Mammary epithelial cell (primary cell): Measurements from ENCODE around the gene CFAP20DC.

Experiments
- EZH2 ChIP-seq: IDR thresholded peaks from 2 replicates; pipeline ENCODE4 v1.6.1; 2012; ENCODE audit warnings: low read length, inconsistent platforms, borderline replicate concordance
- TF ChIP-seq, protein P1 (sequence below), 2 donors: IDR thresholded peaks in 1 of 2; conservative IDR thresholded peaks in 1 of 2; 2 replicates each; pipeline ENCODE4 v1.5.1; 2011 to 2012; ENCODE audit warnings: inconsistent platforms in 2 of 2, low read length in 2 of 2, mild to moderate bottlenecking in 2 of 2, control low read depth in 1 of 2, low read depth in 1 of 2; ENCODE audit not compliant: insufficient read depth in 1 of 2; ENCODE audit errors: extremely low read depth in 1 of 2

DNA sequence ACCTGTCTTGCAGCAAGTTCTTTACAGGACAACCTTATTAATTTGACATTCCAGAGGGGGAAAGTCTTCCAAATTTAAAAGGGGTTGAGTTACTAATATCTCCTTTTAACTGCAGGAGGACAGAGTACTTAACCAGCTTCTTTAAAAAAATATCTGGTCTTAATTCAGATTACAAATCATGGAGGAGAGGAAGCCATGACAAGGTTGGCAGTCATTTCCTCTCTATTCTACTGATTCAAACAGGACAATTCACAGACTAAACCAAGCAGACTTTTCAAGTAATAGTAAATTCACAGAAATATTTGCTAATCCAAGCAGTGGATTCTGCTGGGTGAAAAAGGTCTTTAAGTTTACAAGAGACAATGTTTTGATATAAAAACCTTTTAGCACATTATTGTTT, 185.3 kb downstream of the CFAP20DC start:
- TF ChIP-seq EZH2: no peak
- TF ChIP-seq, protein P1, sequence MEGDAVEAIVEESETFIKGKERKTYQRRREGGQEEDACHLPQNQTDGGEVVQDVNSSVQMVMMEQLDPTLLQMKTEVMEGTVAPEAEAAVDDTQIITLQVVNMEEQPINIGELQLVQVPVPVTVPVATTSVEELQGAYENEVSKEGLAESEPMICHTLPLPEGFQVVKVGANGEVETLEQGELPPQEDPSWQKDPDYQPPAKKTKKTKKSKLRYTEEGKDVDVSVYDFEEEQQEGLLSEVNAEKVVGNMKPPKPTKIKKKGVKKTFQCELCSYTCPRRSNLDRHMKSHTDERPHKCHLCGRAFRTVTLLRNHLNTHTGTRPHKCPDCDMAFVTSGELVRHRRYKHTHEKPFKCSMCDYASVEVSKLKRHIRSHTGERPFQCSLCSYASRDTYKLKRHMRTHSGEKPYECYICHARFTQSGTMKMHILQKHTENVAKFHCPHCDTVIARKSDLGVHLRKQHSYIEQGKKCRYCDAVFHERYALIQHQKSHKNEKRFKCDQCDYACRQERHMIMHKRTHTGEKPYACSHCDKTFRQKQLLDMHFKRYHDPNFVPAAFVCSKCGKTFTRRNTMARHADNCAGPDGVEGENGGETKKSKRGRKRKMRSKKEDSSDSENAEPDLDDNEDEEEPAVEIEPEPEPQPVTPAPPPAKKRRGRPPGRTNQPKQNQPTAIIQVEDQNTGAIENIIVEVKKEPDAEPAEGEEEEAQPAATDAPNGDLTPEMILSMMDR (conservative IDR thresholded peaks at IDR 0.05 in 1 of 2, IDR thresholded peaks at IDR 0.05 in 1 of 2; ENCODE audit: extremely low read depth in 1 of 2, insufficient read depth in 1 of 2, low read depth in 1 of 2, low read length in 2 of 2): no peak
